GM12878 (cell line): ENCODE measurements around the gene PAIP2. TPM values are rescaled to one million over a fixed set of nuclear protein-coding genes. Genes with fewer than 3 reads are reported as not detected.

Source experiments
- BRCA1 ChIP-seq: IDR thresholded peaks from 2 replicates; pipeline ENCODE4 v1.6.1; 2011; ENCODE audit warnings: low read depth, low read length, improper control_type of control experiment
- CBX5 ChIP-seq: sonication (generic); IDR thresholded peaks from 2 replicates; pipeline ENCODE4 v1.6.1; 2016; ENCODE audit warnings: low read depth, moderate library complexity, mild to moderate bottlenecking, inconsistent platforms
- GATAD2B ChIP-seq: fragments of 450-650 bp; conservative IDR thresholded peaks from 2 replicates; pipeline ENCODE4 v1.6.1; 2017; ENCODE audit warnings: low read depth, mild to moderate bottlenecking, moderate library complexity
- LARP7 ChIP-seq: fragments of 450-650 bp; IDR thresholded peaks from 2 replicates; pipeline ENCODE4 v1.6.1; 2017; ENCODE audit warnings: mild to moderate bottlenecking
- PKNOX1 ChIP-seq: fragments of 450-650 bp; IDR thresholded peaks from 2 replicates; pipeline ENCODE4 v1.6.1; 2016; ENCODE audit warnings: mild to moderate bottlenecking
- POLR2AphosphoS2 ChIP-seq: IDR thresholded peaks from 2 replicates; pipeline ENCODE4 v1.6.1; 2011; ENCODE audit warnings: low read depth, mild to moderate bottlenecking, low read length, improper control_type of control experiment, moderate library complexity
- RAD21 ChIP-seq: IDR thresholded peaks from 2 replicates; pipeline ENCODE4 v1.6.1; 2011; ENCODE audit warnings: mild to moderate bottlenecking, low read depth, low read length, moderate library complexity; ENCODE audit not compliant: insufficient read depth
- SUPT20H ChIP-seq: IDR thresholded peaks from 2 replicates; pipeline ENCODE4 v1.6.1; 2011; ENCODE audit warnings: low read depth, mild to moderate bottlenecking, low read length, moderate library complexity, borderline replicate concordance; ENCODE audit not compliant: control insufficient read depth
- ZNF24 ChIP-seq: fragments of 450-650 bp; IDR thresholded peaks from 2 replicates; pipeline ENCODE4 v1.6.1; 2017; ENCODE audit warnings: antibody characterized with exemption, mild to moderate bottlenecking
- ZNF592 ChIP-seq: fragments of 450-650 bp; IDR thresholded peaks from 2 replicates; pipeline ENCODE4 v1.6.1; 2017; ENCODE audit warnings: mild to moderate bottlenecking, moderate library complexity
- polyA plus RNA-seq, 11 experiments: library from polyadenylated mRNA; depleted of rRNA in 4 of 11; unstranded in 6 of 11; stranded (reverse) in 5 of 11; fragments of >200 nt; fragmentation: Nextera tagmentation in 4 of 11; fragmentation: Illumina TruSeq in 1 of 11; extraction: Ambion mirVana in 4 of 11; extraction: Trizol in 1 of 11; gene quantifications; 1 replicate in 1 of 11; 2 replicates in 10 of 11; pipeline versions ENCODE4 v1.2.1 to v1.2.3, GENCODE V29; 2011 to 2016; ENCODE audit warnings: inconsistent platforms in 2 of 11, missing spikeins in 2 of 11, low read depth in 1 of 11
- total RNA-seq, 4 experiments: library from RNA; depleted of rRNA in 3 of 4; stranded (reverse); fragments of >200 nt in 3 of 4; fragmentation: Illumina TruSeq in 1 of 4; extraction: Trizol in 1 of 4; gene quantifications; 2 replicates each; pipeline versions ENCODE4 v1.2.1 to v1.2.3, GENCODE V29; 2013 to 2021
- TF ChIP-seq, protein P1 (sequence below): fragments of 450-650 bp; IDR thresholded peaks from 2 replicates; pipeline ENCODE4 v1.6.1; 2017; ENCODE audit warnings: mild to moderate bottlenecking, moderate library complexity
- TF ChIP-seq, protein P2 (sequence below): IDR thresholded peaks from 2 replicates; pipeline ENCODE4 v1.6.1; 2012; ENCODE audit warnings: mild to moderate bottlenecking, low read depth, low read length
- TF ChIP-seq, protein P3 (sequence below): fragments of 450-650 bp; IDR thresholded peaks from 2 replicates; pipeline ENCODE4 v1.6.1; 2018; ENCODE audit warnings: mild to moderate bottlenecking, low read depth, moderate library complexity; ENCODE audit not compliant: partially characterized antibody

The PAIP2 gene
- total and polyA plus RNA-seq, 10 of the 15 experiments (the other 5 are each of a cell fraction or from before 2014, with no cell fraction given), result 49.9 to 154 (median 102) TPM

- TF ChIP-seq, protein P1, sequence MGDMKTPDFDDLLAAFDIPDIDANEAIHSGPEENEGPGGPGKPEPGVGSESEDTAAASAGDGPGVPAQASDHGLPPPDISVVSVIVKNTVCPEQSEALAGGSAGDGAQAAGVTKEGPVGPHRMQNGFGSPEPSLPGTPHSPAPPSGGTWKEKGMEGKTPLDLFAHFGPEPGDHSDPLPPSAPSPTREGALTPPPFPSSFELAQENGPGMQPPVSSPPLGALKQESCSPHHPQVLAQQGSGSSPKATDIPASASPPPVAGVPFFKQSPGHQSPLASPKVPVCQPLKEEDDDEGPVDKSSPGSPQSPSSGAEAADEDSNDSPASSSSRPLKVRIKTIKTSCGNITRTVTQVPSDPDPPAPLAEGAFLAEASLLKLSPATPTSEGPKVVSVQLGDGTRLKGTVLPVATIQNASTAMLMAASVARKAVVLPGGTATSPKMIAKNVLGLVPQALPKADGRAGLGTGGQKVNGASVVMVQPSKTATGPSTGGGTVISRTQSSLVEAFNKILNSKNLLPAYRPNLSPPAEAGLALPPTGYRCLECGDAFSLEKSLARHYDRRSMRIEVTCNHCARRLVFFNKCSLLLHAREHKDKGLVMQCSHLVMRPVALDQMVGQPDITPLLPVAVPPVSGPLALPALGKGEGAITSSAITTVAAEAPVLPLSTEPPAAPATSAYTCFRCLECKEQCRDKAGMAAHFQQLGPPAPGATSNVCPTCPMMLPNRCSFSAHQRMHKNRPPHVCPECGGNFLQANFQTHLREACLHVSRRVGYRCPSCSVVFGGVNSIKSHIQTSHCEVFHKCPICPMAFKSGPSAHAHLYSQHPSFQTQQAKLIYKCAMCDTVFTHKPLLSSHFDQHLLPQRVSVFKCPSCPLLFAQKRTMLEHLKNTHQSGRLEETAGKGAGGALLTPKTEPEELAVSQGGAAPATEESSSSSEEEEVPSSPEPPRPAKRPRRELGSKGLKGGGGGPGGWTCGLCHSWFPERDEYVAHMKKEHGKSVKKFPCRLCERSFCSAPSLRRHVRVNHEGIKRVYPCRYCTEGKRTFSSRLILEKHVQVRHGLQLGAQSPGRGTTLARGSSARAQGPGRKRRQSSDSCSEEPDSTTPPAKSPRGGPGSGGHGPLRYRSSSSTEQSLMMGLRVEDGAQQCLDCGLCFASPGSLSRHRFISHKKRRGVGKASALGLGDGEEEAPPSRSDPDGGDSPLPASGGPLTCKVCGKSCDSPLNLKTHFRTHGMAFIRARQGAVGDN, result peak; percentile 80
- TF ChIP-seq ZNF592 (no peak), PKNOX1 (peak; percentile 87), POLR2AphosphoS2 (no peak), SUPT20H (no peak), RAD21 (no peak), LARP7 (peak; percentile 37; the same call in 1 of the 2 replicates), GATAD2B (no peak), CBX5 (no peak), BRCA1 (no peak), ZNF24 (no peak)
- TF ChIP-seq, protein P2, sequence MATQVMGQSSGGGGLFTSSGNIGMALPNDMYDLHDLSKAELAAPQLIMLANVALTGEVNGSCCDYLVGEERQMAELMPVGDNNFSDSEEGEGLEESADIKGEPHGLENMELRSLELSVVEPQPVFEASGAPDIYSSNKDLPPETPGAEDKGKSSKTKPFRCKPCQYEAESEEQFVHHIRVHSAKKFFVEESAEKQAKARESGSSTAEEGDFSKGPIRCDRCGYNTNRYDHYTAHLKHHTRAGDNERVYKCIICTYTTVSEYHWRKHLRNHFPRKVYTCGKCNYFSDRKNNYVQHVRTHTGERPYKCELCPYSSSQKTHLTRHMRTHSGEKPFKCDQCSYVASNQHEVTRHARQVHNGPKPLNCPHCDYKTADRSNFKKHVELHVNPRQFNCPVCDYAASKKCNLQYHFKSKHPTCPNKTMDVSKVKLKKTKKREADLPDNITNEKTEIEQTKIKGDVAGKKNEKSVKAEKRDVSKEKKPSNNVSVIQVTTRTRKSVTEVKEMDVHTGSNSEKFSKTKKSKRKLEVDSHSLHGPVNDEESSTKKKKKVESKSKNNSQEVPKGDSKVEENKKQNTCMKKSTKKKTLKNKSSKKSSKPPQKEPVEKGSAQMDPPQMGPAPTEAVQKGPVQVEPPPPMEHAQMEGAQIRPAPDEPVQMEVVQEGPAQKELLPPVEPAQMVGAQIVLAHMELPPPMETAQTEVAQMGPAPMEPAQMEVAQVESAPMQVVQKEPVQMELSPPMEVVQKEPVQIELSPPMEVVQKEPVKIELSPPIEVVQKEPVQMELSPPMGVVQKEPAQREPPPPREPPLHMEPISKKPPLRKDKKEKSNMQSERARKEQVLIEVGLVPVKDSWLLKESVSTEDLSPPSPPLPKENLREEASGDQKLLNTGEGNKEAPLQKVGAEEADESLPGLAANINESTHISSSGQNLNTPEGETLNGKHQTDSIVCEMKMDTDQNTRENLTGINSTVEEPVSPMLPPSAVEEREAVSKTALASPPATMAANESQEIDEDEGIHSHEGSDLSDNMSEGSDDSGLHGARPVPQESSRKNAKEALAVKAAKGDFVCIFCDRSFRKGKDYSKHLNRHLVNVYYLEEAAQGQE, result no peak
- TF ChIP-seq, protein P3, sequence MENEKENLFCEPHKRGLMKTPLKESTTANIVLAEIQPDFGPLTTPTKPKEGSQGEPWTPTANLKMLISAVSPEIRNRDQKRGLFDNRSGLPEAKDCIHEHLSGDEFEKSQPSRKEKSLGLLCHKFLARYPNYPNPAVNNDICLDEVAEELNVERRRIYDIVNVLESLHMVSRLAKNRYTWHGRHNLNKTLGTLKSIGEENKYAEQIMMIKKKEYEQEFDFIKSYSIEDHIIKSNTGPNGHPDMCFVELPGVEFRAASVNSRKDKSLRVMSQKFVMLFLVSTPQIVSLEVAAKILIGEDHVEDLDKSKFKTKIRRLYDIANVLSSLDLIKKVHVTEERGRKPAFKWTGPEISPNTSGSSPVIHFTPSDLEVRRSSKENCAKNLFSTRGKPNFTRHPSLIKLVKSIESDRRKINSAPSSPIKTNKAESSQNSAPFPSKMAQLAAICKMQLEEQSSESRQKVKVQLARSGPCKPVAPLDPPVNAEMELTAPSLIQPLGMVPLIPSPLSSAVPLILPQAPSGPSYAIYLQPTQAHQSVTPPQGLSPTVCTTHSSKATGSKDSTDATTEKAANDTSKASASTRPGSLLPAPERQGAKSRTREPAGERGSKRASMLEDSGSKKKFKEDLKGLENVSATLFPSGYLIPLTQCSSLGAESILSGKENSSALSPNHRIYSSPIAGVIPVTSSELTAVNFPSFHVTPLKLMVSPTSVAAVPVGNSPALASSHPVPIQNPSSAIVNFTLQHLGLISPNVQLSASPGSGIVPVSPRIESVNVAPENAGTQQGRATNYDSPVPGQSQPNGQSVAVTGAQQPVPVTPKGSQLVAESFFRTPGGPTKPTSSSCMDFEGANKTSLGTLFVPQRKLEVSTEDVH, result no peak
Observed at GRCh38 chr5:139403787-139404483, 62.3 kb downstream of the PAIP2 start, which contains the start of gene SPATA24 (continued).
